HEK293 (cell line): ENCODE measurements around the gene NHS.

Experiments
- KLF8 ChIP-seq: fragments of 450-650 bp; formaldehyde crosslinking; IDR thresholded peaks from 2 replicates; pipeline ENCODE4 v1.5.1; 2016; ENCODE audit warnings: missing biosample characterization, missing genetic modification characterization
- KLF9 ChIP-seq: fragments of 450-650 bp; formaldehyde crosslinking; IDR thresholded peaks from 2 replicates; pipeline ENCODE4 v1.5.1; 2016; ENCODE audit warnings: missing biosample characterization, missing genetic modification characterization, low read depth
- PRDM1 ChIP-seq: fragments of 450-650 bp; formaldehyde crosslinking; IDR thresholded peaks from 2 replicates; pipeline ENCODE4; 2016; ENCODE audit warnings: missing biosample characterization, missing genetic modification characterization
- SETDB1 ChIP-seq: IDR thresholded peaks from one replicate; pipeline ENCODE4 v1.6.1; 2017; ENCODE audit warnings: mild to moderate bottlenecking, low read length, moderate library complexity, mixed read lengths; ENCODE audit not compliant: insufficient read length
- SP2 ChIP-seq: fragments of 450-650 bp; formaldehyde crosslinking; IDR thresholded peaks from 2 replicates; pipeline ENCODE4 v1.5.1; 2016; ENCODE audit warnings: missing biosample characterization, missing genetic modification characterization
- ZBTB17 ChIP-seq: fragments of 450-650 bp; formaldehyde crosslinking; IDR thresholded peaks from 2 replicates; pipeline ENCODE4 v1.5.1; 2016; ENCODE audit warnings: missing biosample characterization, missing genetic modification characterization
- ZBTB20 ChIP-seq: fragments of 450-650 bp; formaldehyde crosslinking; IDR thresholded peaks from 2 replicates; pipeline ENCODE4 v1.5.1; 2016; ENCODE audit warnings: missing biosample characterization, missing genetic modification characterization
- ZFP37 ChIP-seq: fragments of 450-650 bp; formaldehyde crosslinking; IDR thresholded peaks from 2 replicates; pipeline ENCODE4 v1.5.1; 2016; ENCODE audit warnings: missing biosample characterization, missing genetic modification characterization
- ZFP41 ChIP-seq: fragments of 450-650 bp; formaldehyde crosslinking; IDR thresholded peaks from 2 replicates; pipeline ENCODE4 v1.5.1; 2016; ENCODE audit warnings: missing biosample characterization, missing genetic modification characterization, borderline replicate concordance
- ZFP69B ChIP-seq: fragments of 450-650 bp; formaldehyde crosslinking; IDR thresholded peaks from 2 replicates; pipeline ENCODE4 v1.5.1; 2016; ENCODE audit warnings: missing biosample characterization, missing genetic modification characterization
- ZNF175 ChIP-seq: fragments of 450-650 bp; formaldehyde crosslinking; IDR thresholded peaks from 2 replicates; pipeline ENCODE4 v1.5.1; 2016; ENCODE audit warnings: missing biosample characterization, missing genetic modification characterization
- ZNF184 ChIP-seq: fragments of 450-650 bp; IDR thresholded peaks from 2 replicates; pipeline ENCODE4 v1.5.1; 2018; ENCODE audit warnings: missing biosample characterization, mild to moderate bottlenecking, missing genetic modification characterization
- ZNF214 ChIP-seq: fragments of 450-650 bp; formaldehyde crosslinking; IDR thresholded peaks from 2 replicates; pipeline ENCODE4 v1.5.1; 2017; ENCODE audit warnings: missing biosample characterization, mild to moderate bottlenecking, missing genetic modification characterization, borderline replicate concordance
- ZNF239 ChIP-seq: fragments of 450-650 bp; formaldehyde crosslinking; IDR thresholded peaks from 2 replicates; pipeline ENCODE4 v1.5.1; 2016; ENCODE audit warnings: missing biosample characterization, missing genetic modification characterization
- ZNF24 ChIP-seq: fragments of 450-650 bp; formaldehyde crosslinking; IDR thresholded peaks from 2 replicates; pipeline ENCODE4 v1.5.1; 2016; ENCODE audit warnings: missing biosample characterization, missing genetic modification characterization
- ZNF324 ChIP-seq: fragments of 450-650 bp; formaldehyde crosslinking; IDR thresholded peaks from 2 replicates; pipeline ENCODE4 v1.5.1; 2016; ENCODE audit warnings: missing biosample characterization, missing genetic modification characterization
- ZNF391 ChIP-seq: fragments of 450-650 bp; formaldehyde crosslinking; IDR thresholded peaks from 2 replicates; pipeline ENCODE4 v1.5.1; 2016; ENCODE audit warnings: low read depth, missing biosample characterization, missing genetic modification characterization, borderline replicate concordance
- ZNF510 ChIP-seq: fragments of 450-650 bp; formaldehyde crosslinking; IDR thresholded peaks from 2 replicates; pipeline ENCODE4 v1.5.1; 2018; ENCODE audit warnings: mild to moderate bottlenecking, missing genetic modification characterization, missing biosample characterization; ENCODE audit not compliant: insufficient replicate concordance
- ZNF561 ChIP-seq: fragments of 450-650 bp; IDR thresholded peaks from 2 replicates; pipeline ENCODE4 v1.5.1; 2018; ENCODE audit warnings: missing biosample characterization, missing genetic modification characterization, borderline replicate concordance
- ZNF571 ChIP-seq: fragments of 450-650 bp; formaldehyde crosslinking; IDR thresholded peaks from 2 replicates; pipeline ENCODE4 v1.5.0; 2017; ENCODE audit warnings: missing biosample characterization, missing genetic modification characterization
- ZNF626 ChIP-seq: fragments of 450-650 bp; sonication (Bioruptor Pico); formaldehyde crosslinking; IDR thresholded peaks from 2 replicates; pipeline ENCODE4 v1.5.1; 2018; ENCODE audit warnings: missing biosample characterization, missing genetic modification characterization, inconsistent platforms
- ZNF768 ChIP-seq: fragments of 450-650 bp; formaldehyde crosslinking; IDR thresholded peaks from 2 replicates; pipeline ENCODE4 v1.5.1; 2018; ENCODE audit warnings: missing biosample characterization, mild to moderate bottlenecking, missing genetic modification characterization
- ZNF776 ChIP-seq: fragments of 450-650 bp; formaldehyde crosslinking; IDR thresholded peaks from 2 replicates; pipeline ENCODE4 v1.5.0; 2017; ENCODE audit warnings: missing biosample characterization, missing genetic modification characterization, borderline replicate concordance
- ZSCAN23 ChIP-seq: fragments of 450-650 bp; formaldehyde crosslinking; IDR thresholded peaks from 2 replicates; pipeline ENCODE4 v1.5.1; 2016; ENCODE audit warnings: missing biosample characterization, missing genetic modification characterization
- ZSCAN30 ChIP-seq: fragments of 450-650 bp; IDR thresholded peaks from 2 replicates; pipeline ENCODE4 v1.5.1; 2018; ENCODE audit warnings: missing biosample characterization, mild to moderate bottlenecking, missing genetic modification characterization, moderate library complexity
- ZXDB ChIP-seq: fragments of 450-650 bp; formaldehyde crosslinking; IDR thresholded peaks from 2 replicates; pipeline ENCODE4 v1.5.1; 2016; ENCODE audit warnings: missing biosample characterization, missing genetic modification characterization
- TF ChIP-seq, protein P1 (sequence below): fragments of 450-650 bp; formaldehyde crosslinking; IDR thresholded peaks from 2 replicates; pipeline ENCODE4 v1.5.1; 2017; ENCODE audit warnings: missing biosample characterization, missing genetic modification characterization
- TF ChIP-seq, protein P2 (sequence below): fragments of 450-650 bp; formaldehyde crosslinking; optimal IDR thresholded peaks from 2 replicates; pipeline ENCODE3; 2016; ENCODE audit warnings: missing biosample characterization, mild to moderate bottlenecking, missing genetic modification characterization
- TF ChIP-seq, protein P3 (sequence below): fragments of 450-650 bp; formaldehyde crosslinking; IDR thresholded peaks from 2 replicates; pipeline ENCODE4 v1.5.1; 2016; ENCODE audit warnings: missing biosample characterization, missing genetic modification characterization
- TF ChIP-seq, protein P4 (sequence below): fragments of 450-650 bp; formaldehyde crosslinking; IDR thresholded peaks from 2 replicates; pipeline ENCODE4 v1.5.1; 2016; ENCODE audit warnings: missing biosample characterization, missing genetic modification characterization
- TF ChIP-seq, protein P5 (sequence below): fragments of 450-650 bp; formaldehyde crosslinking; IDR thresholded peaks from 2 replicates; pipeline ENCODE4 v1.5.1; 2016; ENCODE audit warnings: missing biosample characterization, missing genetic modification characterization
- TF ChIP-seq, protein P6 (sequence below): fragments of 450-650 bp; formaldehyde crosslinking; IDR thresholded peaks from 2 replicates; pipeline ENCODE4 v1.5.1; 2017; ENCODE audit warnings: missing biosample characterization, mild to moderate bottlenecking, missing genetic modification characterization, moderate library complexity

NHS gene

GRCh38 chrX:17413228-17413627, 38.2 kb downstream of the NHS start (continued):
- TF ChIP-seq, protein P1, sequence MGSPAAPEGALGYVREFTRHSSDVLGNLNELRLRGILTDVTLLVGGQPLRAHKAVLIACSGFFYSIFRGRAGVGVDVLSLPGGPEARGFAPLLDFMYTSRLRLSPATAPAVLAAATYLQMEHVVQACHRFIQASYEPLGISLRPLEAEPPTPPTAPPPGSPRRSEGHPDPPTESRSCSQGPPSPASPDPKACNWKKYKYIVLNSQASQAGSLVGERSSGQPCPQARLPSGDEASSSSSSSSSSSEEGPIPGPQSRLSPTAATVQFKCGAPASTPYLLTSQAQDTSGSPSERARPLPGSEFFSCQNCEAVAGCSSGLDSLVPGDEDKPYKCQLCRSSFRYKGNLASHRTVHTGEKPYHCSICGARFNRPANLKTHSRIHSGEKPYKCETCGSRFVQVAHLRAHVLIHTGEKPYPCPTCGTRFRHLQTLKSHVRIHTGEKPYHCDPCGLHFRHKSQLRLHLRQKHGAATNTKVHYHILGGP (tag by site-specific recombination): peak; percentile 55; the same call in 1 of the 2 replicates
- TF ChIP-seq, protein P2, sequence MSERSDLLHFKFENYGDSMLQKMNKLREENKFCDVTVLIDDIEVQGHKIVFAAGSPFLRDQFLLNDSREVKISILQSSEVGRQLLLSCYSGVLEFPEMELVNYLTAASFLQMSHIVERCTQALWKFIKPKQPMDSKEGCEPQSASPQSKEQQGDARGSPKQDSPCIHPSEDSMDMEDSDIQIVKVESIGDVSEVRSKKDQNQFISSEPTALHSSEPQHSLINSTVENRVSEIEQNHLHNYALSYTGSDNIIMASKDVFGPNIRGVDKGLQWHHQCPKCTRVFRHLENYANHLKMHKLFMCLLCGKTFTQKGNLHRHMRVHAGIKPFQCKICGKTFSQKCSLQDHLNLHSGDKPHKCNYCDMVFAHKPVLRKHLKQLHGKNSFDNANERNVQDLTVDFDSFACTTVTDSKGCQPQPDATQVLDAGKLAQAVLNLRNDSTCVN (tag by site-specific recombination): no peak
- no peak for TF ChIP-seq ZFP37 (tag by site-specific recombination)
- TF ChIP-seq ZNF391 (tag by site-specific recombination): no peak; the same call in 1 of the 2 replicates
- no peak for TF ChIP-seq ZNF768 (tag by site-specific recombination)
- 0 out of 2 replicates have a peak, but pooled peaks have one; percentile 13 for TF ChIP-seq ZNF184
- TF ChIP-seq SP2 (tag by site-specific recombination): peak; percentile 35; the same call in 1 of the 2 replicates
- no peak for TF ChIP-seq ZSCAN30 (tag by site-specific recombination)
- peak; percentile 71; the same call in 1 of the 2 replicates for TF ChIP-seq ZNF324 (tag by site-specific recombination)
- no peak for TF ChIP-seq ZNF561
- no peak for TF ChIP-seq ZNF214 (tag by site-specific recombination)
- TF ChIP-seq ZBTB17 (tag by site-specific recombination): peak; percentile 69
- peak; percentile 90 for TF ChIP-seq KLF8 (tag by site-specific recombination)
- peak; percentile 66; the same call in 1 of the 2 replicates for TF ChIP-seq ZXDB (tag by site-specific recombination)
- peak; percentile 67; the same call in 1 of the 2 replicates for TF ChIP-seq ZSCAN23
- TF ChIP-seq ZBTB20: no peak
- TF ChIP-seq ZNF626 (tag by site-specific recombination): no peak
- TF ChIP-seq SETDB1: no peak
- no peak for TF ChIP-seq ZNF571 (tag by site-specific recombination)
- TF ChIP-seq ZNF776 (tag by site-specific recombination): no peak
- TF ChIP-seq ZFP41 (tag by site-specific recombination): no peak
- peak; percentile 84 for TF ChIP-seq ZNF24 (tag by site-specific recombination)
- TF ChIP-seq, protein P3, sequence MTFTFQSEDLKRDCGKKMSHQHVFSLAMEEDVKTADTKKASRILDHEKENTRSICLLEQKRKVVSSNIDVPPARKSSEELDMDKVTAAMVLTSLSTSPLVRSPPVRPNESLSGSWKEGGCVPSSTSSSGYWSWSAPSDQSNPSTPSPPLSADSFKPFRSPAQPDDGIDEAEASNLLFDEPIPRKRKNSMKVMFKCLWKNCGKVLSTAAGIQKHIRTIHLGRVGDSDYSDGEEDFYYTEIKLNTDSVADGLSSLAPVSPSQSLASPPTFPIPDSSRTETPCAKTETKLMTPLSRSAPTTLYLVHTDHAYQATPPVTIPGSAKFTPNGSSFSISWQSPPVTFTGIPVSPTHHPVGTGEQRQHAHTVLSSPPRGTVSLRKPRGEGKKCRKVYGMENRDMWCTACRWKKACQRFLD (tag by site-specific recombination): no peak
- TF ChIP-seq KLF9 (tag by site-specific recombination): no peak
- TF ChIP-seq ZNF175 (tag by site-specific recombination): no peak
- TF ChIP-seq, protein P4, sequence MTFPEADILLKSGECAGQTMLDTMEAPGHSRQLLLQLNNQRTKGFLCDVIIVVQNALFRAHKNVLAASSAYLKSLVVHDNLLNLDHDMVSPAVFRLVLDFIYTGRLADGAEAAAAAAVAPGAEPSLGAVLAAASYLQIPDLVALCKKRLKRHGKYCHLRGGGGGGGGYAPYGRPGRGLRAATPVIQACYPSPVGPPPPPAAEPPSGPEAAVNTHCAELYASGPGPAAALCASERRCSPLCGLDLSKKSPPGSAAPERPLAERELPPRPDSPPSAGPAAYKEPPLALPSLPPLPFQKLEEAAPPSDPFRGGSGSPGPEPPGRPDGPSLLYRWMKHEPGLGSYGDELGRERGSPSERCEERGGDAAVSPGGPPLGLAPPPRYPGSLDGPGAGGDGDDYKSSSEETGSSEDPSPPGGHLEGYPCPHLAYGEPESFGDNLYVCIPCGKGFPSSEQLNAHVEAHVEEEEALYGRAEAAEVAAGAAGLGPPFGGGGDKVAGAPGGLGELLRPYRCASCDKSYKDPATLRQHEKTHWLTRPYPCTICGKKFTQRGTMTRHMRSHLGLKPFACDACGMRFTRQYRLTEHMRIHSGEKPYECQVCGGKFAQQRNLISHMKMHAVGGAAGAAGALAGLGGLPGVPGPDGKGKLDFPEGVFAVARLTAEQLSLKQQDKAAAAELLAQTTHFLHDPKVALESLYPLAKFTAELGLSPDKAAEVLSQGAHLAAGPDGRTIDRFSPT (tag by site-specific recombination): peak; percentile 92
- TF ChIP-seq ZNF239 (tag by site-specific recombination): no peak
- TF ChIP-seq ZFP69B (tag by site-specific recombination): peak; percentile 46; the same call in 1 of the 2 replicates
- TF ChIP-seq, protein P5, sequence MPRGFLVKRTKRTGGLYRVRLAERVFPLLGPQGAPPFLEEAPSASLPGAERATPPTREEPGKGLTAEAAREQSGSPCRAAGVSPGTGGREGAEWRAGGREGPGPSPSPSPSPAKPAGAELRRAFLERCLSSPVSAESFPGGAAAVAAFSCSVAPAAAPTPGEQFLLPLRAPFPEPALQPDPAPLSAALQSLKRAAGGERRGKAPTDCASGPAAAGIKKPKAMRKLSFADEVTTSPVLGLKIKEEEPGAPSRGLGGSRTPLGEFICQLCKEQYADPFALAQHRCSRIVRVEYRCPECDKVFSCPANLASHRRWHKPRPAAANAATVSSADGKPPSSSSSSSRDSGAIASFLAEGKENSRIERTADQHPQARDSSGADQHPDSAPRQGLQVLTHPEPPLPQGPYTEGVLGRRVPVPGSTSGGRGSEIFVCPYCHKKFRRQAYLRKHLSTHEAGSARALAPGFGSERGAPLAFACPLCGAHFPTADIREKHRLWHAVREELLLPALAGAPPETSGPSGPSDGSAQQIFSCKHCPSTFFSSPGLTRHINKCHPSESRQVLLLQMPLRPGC (tag by site-specific recombination): peak; percentile 92
- peak; percentile 38; the same call in 1 of the 2 replicates for TF ChIP-seq PRDM1
- TF ChIP-seq, protein P6, sequence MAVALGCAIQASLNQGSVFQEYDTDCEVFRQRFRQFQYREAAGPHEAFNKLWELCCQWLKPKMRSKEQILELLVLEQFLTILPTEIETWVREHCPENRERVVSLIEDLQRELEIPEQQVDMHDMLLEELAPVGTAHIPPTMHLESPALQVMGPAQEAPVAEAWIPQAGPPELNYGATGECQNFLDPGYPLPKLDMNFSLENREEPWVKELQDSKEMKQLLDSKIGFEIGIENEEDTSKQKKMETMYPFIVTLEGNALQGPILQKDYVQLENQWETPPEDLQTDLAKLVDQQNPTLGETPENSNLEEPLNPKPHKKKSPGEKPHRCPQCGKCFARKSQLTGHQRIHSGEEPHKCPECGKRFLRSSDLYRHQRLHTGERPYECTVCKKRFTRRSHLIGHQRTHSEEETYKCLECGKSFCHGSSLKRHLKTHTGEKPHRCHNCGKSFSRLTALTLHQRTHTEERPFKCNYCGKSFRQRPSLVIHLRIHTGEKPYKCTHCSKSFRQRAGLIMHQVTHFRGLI (tag by site-specific recombination): no peak
- TF ChIP-seq ZNF510 (tag by site-specific recombination): no peak
